GM21717 (cell line): ENCODE results near the gene CASP9.

Source experiments
- ATAC-seq: cut with Tn5 transposase; IDR thresholded peaks from one replicate; pipeline ENCODE4 v1.9.1; 2021; ENCODE audit warnings: mild to moderate bottlenecking, moderate library complexity; ENCODE audit not compliant: unreplicated experiment

The CASP9 gene

GRCh38 chr1:15451014-15451722 is 72.8 kb downstream of the CASP9 start:
- no peak for ATAC-seq

- no peak for ATAC-seq
These were observed 74.4 kb downstream of the CASP9 start for GRCh38 chr1:15449567-15449966.

GRCh38 chr1:15448877-15449462 is 75.0 kb downstream of the CASP9 start:
- ATAC-seq: no peak

GRCh38 chr1:15446212-15446611 is 77.8 kb downstream of the CASP9 start:
- no peak for ATAC-seq

GRCh38 chr1:15445390-15446122 is 78.5 kb downstream of the CASP9 start:
- no peak for ATAC-seq

GRCh38 chr1:15444468-15445389 is 79.3 kb downstream of the CASP9 start:
- ATAC-seq: no peak

- no peak for ATAC-seq
These were observed 80.7 kb downstream of the CASP9 start for GRCh38 chr1:15443281-15443680.

GRCh38 chr1:15442759-15443158 is 81.3 kb downstream of the CASP9 start:
- no peak for ATAC-seq

GRCh38 chr1:15442119-15442518 is 81.9 kb downstream of the CASP9 start:
- no peak for ATAC-seq
